Hematopoietic multipotent progenitor cell treated with erythropoietin and hydrocortisone succinate and interleukin-3 and kit ligand, for 4 days (in vitro differentiated cells): Measurements from ENCODE around the gene FUCA2.
"Not testable (repeated sequence)": the region's sequence is repeated elsewhere in the genome, so short reads cannot be mapped to it uniquely, and the experiment has no call there.

ENCODE experiments used
- DNase-seq: peaks from one replicate; pipeline ENCODE4 v3.0.0-alpha.2; 2015

Gene FUCA2

GRCh38 chr6:143535189-143535614, 23.7 kb upstream of the FUCA2 start:
- DNase-seq: no peak

- no peak for DNase-seq
Observed at GRCh38 chr6:143531720-143532499, 20.4 kb upstream of the FUCA2 start.

GRCh38 chr6:143529095-143529494, 17.6 kb upstream of the FUCA2 start:
- peak; percentile 79 for DNase-seq

- peak; percentile 45 for DNase-seq
Observed at GRCh38 chr6:143528164-143528811, 16.8 kb upstream of the FUCA2 start.

GRCh38 chr6:143527677-143528076, 16.2 kb upstream of the FUCA2 start:
- no peak for DNase-seq

GRCh38 chr6:143525356-143525755, 13.8 kb upstream of the FUCA2 start:
- DNase-seq: peak; percentile 61

GRCh38 chr6:143522039-143522600, 10.6 kb upstream of the FUCA2 start:
- no peak for DNase-seq

GRCh38 chr6:143517447-143517773, 5.9 kb upstream of the FUCA2 start:
- no peak for DNase-seq

- peak; percentile 58 for DNase-seq
Observed at GRCh38 chr6:143516690-143517446, 5.3 kb upstream of the FUCA2 start.

- DNase-seq: no peak
Observed at GRCh38 chr6:143515766-143516355, 4.3 kb upstream of the FUCA2 start.

GRCh38 chr6:143515061-143515760, 3.7 kb upstream of the FUCA2 start:
- peak; percentile 35 for DNase-seq

- peak; percentile 70 for DNase-seq
Observed at GRCh38 chr6:143513410-143513809, 1.9 kb upstream of the FUCA2 start.

GRCh38 chr6:143510326-143510725, 1.2 kb downstream of the FUCA2 start:
- not testable (repeated sequence) for DNase-seq

- DNase-seq: no peak
Observed at GRCh38 chr6:143507358-143508145, 4.0 kb downstream of the FUCA2 start.

- no peak for DNase-seq
Observed at GRCh38 chr6:143506620-143507019, 4.9 kb downstream of the FUCA2 start.

- DNase-seq: no peak
Observed at GRCh38 chr6:143506199-143506598, 5.3 kb downstream of the FUCA2 start.

GRCh38 chr6:143505537-143505936, 6.0 kb downstream of the FUCA2 start:
- DNase-seq: no peak

GRCh38 chr6:143505111-143505510, 6.4 kb downstream of the FUCA2 start:
- DNase-seq: no peak

- DNase-seq: no peak
Observed at GRCh38 chr6:143504369-143504768, 7.2 kb downstream of the FUCA2 start.

GRCh38 chr6:143501851-143502250, 9.7 kb downstream of the FUCA2 start:
- DNase-seq: peak; percentile 25

- peak; percentile 60 for DNase-seq
Observed at GRCh38 chr6:143498428-143498827, 13.1 kb downstream of the FUCA2 start.

- no peak for DNase-seq
Observed at GRCh38 chr6:143496974-143497373, 14.5 kb downstream of the FUCA2 start.
